WTC11 (cell line): Measurements from ENCODE around the gene DRD2. TPM values are rescaled to one million over a fixed set of nuclear protein-coding genes. Genes with fewer than 3 reads are reported as not detected.

Source experiments
- EMX1 ChIP-seq: fragments of 250-450 bp; sonication (Bioruptor Pico); IDR thresholded peaks from 2 replicates; pipeline ENCODE4 v1.8.0; 2021; ENCODE audit warnings: mild to moderate bottlenecking
- FOXJ3 ChIP-seq: sonication (generic); formaldehyde crosslinking; IDR thresholded peaks from 2 replicates; pipeline ENCODE4 v1.9.0; 2021; ENCODE audit warnings: missing genetic modification reagents, mild to moderate bottlenecking, borderline replicate concordance
- GABPB1 ChIP-seq: sonication (generic); formaldehyde crosslinking; IDR thresholded peaks from 2 replicates; pipeline ENCODE4 v1.8.1; 2023; ENCODE audit warnings: mild to moderate bottlenecking, missing genetic modification reagents
- JUN ChIP-seq: sonication (generic); formaldehyde crosslinking; IDR thresholded peaks from 2 replicates; pipeline ENCODE4 v1.8.0; 2023; ENCODE audit warnings: mild to moderate bottlenecking, missing genetic modification reagents
- PRRX2 ChIP-seq: fragments of 250-450 bp; sonication (Bioruptor Pico); IDR thresholded peaks from 2 replicates; pipeline ENCODE4 v1.8.0; 2021; ENCODE audit warnings: mild to moderate bottlenecking
- RELA ChIP-seq: sonication (generic); formaldehyde crosslinking; IDR thresholded peaks from 2 replicates; pipeline ENCODE4 v1.8.1; 2022; ENCODE audit warnings: missing genetic modification reagents, mild to moderate bottlenecking, borderline replicate concordance
- TEAD4 ChIP-seq: sonication (generic); formaldehyde crosslinking; IDR thresholded peaks from 2 replicates; pipeline ENCODE4 v1.8.0; 2022; ENCODE audit warnings: mild to moderate bottlenecking, missing genetic modification reagents
- TP53 ChIP-seq: sonication (generic); formaldehyde crosslinking; IDR thresholded peaks from 2 replicates; pipeline ENCODE4 v1.8.1; 2023; ENCODE audit warnings: mild to moderate bottlenecking, missing genetic modification reagents
- ZBTB21 ChIP-seq: sonication (generic); formaldehyde crosslinking; IDR thresholded peaks from 2 replicates; pipeline ENCODE4 v1.8.1; 2023; ENCODE audit warnings: mild to moderate bottlenecking, missing genetic modification reagents, borderline replicate concordance
- ZNF317 ChIP-seq: sonication (generic); formaldehyde crosslinking; IDR thresholded peaks from 2 replicates; pipeline ENCODE4 v1.8.1; 2023; ENCODE audit warnings: low read depth, mild to moderate bottlenecking, moderate library complexity, missing genetic modification reagents, borderline replicate concordance
- total RNA-seq: library from RNA; stranded (reverse); gene quantifications from 3 replicates; pipeline ENCODE4 v1.2.3, GENCODE V29; 2021
- TF ChIP-seq, protein P1 (sequence below): sonication (generic); formaldehyde crosslinking; IDR thresholded peaks from 2 replicates; pipeline ENCODE4 v1.8.0; 2022; ENCODE audit warnings: missing genetic modification reagents
- TF ChIP-seq, protein P2 (sequence below): fragments of 250-450 bp; sonication (Bioruptor Pico); IDR thresholded peaks from 2 replicates; pipeline ENCODE4 v1.9.0; 2021; ENCODE audit warnings: moderate library complexity, mild to moderate bottlenecking, inconsistent platforms, borderline replicate concordance
- TF ChIP-seq, protein P3 (sequence below): fragments of 250-450 bp; sonication (Bioruptor Pico); IDR thresholded peaks from 2 replicates; pipeline ENCODE4 v1.9.0; 2021; ENCODE audit warnings: mild to moderate bottlenecking
- TF ChIP-seq, protein P4 (sequence below): sonication (generic); formaldehyde crosslinking; IDR thresholded peaks from 2 replicates; pipeline ENCODE4 v1.8.0; 2022; ENCODE audit warnings: mild to moderate bottlenecking, missing genetic modification reagents
- TF ChIP-seq, protein P5 (sequence below): sonication (generic); formaldehyde crosslinking; IDR thresholded peaks from 2 replicates; pipeline ENCODE4 v1.8.1; 2022; ENCODE audit warnings: mild to moderate bottlenecking, missing genetic modification reagents, moderate library complexity, borderline replicate concordance
- TF ChIP-seq, protein P6 (sequence below): sonication (generic); formaldehyde crosslinking; IDR thresholded peaks from 2 replicates; pipeline ENCODE4 v1.8.1; 2022; ENCODE audit warnings: mild to moderate bottlenecking, moderate library complexity, missing genetic modification reagents
- TF ChIP-seq, protein P7 (sequence below): sonication (generic); formaldehyde crosslinking; IDR thresholded peaks from 2 replicates; pipeline ENCODE4 v1.8.0; 2023; ENCODE audit warnings: missing genetic modification reagents

DRD2 gene
- total RNA-seq, 1 experiment from 2014 or later: 0.20 TPM

DNA sequence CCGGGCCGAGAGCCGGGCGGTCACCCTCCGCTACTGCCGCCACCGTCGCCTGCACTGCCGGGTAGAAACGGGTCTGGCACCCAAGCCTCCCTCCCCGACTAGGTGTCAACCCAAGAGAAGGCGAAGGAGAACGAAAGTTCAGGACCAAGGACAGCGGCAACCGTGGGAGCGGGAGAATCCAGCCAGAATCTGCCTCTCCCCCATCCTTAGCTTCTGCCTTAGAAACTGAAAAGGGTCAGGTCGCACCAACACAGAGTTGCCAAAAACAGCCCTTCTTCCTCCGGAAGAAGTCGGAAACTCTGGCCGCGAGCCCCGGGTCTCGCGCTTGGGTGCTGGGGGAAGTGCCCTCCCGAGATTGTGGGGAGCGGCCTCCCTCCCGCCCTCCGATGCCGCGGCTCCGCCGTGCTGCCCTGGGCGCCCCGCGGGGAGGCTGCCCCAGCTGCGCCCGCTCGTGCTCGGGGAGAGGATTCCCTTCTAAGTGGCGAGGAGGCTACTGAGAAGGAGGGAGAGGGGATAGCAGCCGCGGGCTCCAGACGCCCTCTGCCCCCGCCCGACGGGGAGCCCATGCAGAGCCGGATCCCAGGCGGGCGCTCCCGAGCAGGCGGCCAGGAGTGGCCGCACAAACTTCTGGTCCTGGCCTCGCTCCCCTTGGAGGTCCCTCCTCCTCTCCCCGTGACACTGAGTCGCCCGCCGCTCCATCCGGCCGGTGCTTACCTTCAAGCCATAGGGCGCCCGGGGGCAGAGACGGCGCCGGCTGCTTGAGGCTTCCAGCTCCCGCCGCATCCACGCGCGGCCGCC, 637 bp downstream of the DRD2 start (continued):
- TF ChIP-seq, protein P1, sequence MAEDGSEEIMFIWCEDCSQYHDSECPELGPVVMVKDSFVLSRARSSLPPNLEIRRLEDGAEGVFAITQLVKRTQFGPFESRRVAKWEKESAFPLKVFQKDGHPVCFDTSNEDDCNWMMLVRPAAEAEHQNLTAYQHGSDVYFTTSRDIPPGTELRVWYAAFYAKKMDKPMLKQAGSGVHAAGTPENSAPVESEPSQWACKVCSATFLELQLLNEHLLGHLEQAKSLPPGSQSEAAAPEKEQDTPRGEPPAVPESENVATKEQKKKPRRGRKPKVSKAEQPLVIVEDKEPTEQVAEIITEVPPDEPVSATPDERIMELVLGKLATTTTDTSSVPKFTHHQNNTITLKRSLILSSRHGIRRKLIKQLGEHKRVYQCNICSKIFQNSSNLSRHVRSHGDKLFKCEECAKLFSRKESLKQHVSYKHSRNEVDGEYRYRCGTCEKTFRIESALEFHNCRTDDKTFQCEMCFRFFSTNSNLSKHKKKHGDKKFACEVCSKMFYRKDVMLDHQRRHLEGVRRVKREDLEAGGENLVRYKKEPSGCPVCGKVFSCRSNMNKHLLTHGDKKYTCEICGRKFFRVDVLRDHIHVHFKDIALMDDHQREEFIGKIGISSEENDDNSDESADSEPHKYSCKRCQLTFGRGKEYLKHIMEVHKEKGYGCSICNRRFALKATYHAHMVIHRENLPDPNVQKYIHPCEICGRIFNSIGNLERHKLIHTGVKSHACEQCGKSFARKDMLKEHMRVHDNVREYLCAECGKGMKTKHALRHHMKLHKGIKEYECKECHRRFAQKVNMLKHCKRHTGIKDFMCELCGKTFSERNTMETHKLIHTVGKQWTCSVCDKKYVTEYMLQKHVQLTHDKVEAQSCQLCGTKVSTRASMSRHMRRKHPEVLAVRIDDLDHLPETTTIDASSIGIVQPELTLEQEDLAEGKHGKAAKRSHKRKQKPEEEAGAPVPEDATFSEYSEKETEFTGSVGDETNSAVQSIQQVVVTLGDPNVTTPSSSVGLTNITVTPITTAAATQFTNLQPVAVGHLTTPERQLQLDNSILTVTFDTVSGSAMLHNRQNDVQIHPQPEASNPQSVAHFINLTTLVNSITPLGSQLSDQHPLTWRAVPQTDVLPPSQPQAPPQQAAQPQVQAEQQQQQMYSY (CRISPR knock-in tag): no peak
- TF ChIP-seq JUN (peak; percentile 88), GABPB1 (CRISPR knock-in tag) (no peak), PRRX2 (no peak), EMX1 (no peak), ZNF317 (0 out of 2 replicates have a peak, but pooled peaks have one; percentile 13), ZBTB21 (CRISPR knock-in tag) (peak; percentile 90), RELA (CRISPR knock-in tag) (no peak), TEAD4 (CRISPR knock-in tag) (peak; percentile 66; the same call in 1 of the 2 replicates), FOXJ3 (CRISPR knock-in tag) (no peak), TP53 (CRISPR knock-in tag) (peak; percentile 92)
- TF ChIP-seq, protein P2, sequence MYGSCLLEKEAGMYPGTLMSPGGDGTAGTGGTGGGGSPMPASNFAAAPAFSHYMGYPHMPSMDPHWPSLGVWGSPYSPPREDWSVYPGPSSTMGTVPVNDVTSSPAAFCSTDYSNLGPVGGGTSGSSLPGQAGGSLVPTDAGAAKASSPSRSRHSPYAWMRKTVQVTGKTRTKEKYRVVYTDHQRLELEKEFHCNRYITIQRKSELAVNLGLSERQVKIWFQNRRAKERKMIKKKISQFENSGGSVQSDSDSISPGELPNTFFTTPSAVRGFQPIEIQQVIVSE: no peak
- TF ChIP-seq, protein P3, sequence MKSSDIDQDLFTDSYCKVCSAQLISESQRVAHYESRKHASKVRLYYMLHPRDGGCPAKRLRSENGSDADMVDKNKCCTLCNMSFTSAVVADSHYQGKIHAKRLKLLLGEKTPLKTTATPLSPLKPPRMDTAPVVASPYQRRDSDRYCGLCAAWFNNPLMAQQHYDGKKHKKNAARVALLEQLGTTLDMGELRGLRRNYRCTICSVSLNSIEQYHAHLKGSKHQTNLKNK (CRISPR knock-in tag): no peak
- TF ChIP-seq, protein P4, sequence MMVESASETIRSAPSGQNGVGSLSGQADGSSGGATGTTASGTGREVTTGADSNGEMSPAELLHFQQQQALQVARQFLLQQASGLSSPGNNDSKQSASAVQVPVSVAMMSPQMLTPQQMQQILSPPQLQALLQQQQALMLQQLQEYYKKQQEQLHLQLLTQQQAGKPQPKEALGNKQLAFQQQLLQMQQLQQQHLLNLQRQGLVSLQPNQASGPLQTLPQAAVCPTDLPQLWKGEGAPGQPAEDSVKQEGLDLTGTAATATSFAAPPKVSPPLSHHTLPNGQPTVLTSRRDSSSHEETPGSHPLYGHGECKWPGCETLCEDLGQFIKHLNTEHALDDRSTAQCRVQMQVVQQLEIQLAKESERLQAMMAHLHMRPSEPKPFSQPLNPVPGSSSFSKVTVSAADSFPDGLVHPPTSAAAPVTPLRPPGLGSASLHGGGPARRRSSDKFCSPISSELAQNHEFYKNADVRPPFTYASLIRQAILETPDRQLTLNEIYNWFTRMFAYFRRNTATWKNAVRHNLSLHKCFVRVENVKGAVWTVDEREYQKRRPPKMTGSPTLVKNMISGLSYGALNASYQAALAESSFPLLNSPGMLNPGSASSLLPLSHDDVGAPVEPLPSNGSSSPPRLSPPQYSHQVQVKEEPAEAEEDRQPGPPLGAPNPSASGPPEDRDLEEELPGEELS: peak; percentile 93
- TF ChIP-seq, protein P5, sequence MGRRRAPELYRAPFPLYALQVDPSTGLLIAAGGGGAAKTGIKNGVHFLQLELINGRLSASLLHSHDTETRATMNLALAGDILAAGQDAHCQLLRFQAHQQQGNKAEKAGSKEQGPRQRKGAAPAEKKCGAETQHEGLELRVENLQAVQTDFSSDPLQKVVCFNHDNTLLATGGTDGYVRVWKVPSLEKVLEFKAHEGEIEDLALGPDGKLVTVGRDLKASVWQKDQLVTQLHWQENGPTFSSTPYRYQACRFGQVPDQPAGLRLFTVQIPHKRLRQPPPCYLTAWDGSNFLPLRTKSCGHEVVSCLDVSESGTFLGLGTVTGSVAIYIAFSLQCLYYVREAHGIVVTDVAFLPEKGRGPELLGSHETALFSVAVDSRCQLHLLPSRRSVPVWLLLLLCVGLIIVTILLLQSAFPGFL: peak; percentile 42; the same call in 1 of the 2 replicates
- TF ChIP-seq, protein P6, sequence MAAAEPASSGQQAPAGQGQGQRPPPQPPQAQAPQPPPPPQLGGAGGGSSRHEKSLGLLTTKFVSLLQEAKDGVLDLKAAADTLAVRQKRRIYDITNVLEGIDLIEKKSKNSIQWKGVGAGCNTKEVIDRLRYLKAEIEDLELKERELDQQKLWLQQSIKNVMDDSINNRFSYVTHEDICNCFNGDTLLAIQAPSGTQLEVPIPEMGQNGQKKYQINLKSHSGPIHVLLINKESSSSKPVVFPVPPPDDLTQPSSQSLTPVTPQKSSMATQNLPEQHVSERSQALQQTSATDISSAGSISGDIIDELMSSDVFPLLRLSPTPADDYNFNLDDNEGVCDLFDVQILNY (CRISPR knock-in tag): peak; percentile 78; the same call in 1 of the 2 replicates
- TF ChIP-seq, protein P7, sequence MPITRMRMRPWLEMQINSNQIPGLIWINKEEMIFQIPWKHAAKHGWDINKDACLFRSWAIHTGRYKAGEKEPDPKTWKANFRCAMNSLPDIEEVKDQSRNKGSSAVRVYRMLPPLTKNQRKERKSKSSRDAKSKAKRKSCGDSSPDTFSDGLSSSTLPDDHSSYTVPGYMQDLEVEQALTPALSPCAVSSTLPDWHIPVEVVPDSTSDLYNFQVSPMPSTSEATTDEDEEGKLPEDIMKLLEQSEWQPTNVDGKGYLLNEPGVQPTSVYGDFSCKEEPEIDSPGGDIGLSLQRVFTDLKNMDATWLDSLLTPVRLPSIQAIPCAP (CRISPR knock-in tag): 0 out of 2 replicates have a peak, but pooled peaks have one; percentile 55
